K562 (cell line): ENCODE measurements around the gene NFS1. TPM values are rescaled to one million over a fixed set of nuclear protein-coding genes. Genes with fewer than 3 reads are reported as not detected.

Experiments
- NEUROD1 ChIP-seq: fragments of 150-350 bp; IDR thresholded peaks from 2 replicates; pipeline ENCODE4 v1.6.1; 2014; ENCODE audit warnings: borderline replicate concordance, low read length, low read depth; ENCODE audit not compliant: partially characterized antibody
- NRF1 ChIP-seq, 2 experiments: fragments of 450-650 bp; IDR thresholded peaks in 1 of 2; conservative IDR thresholded peaks in 1 of 2; 2 replicates each; pipeline ENCODE4 v1.6.1; 2014; ENCODE audit warnings: mild to moderate bottlenecking in 2 of 2
- RUNX1 ChIP-seq: sonication (generic); IDR thresholded peaks from 2 replicates; pipeline ENCODE4 v1.6.1; 2016; ENCODE audit warnings: antibody characterized with exemption, low read depth
- polyA plus RNA-seq, 8 experiments: library from polyadenylated mRNA; depleted of rRNA in 4 of 8; stranded (reverse) in 5 of 8; unstranded in 3 of 8; fragments of >200 nt; fragmentation: Nextera tagmentation in 2 of 8; fragmentation: Illumina TruSeq in 1 of 8; extraction: Ambion mirVana in 2 of 8; extraction: Trizol in 1 of 8; gene quantifications; 2 replicates each; pipeline versions ENCODE4 v1.2.1 to v1.2.3, GENCODE V29; 2011 to 2014; ENCODE audit warnings: inconsistent platforms in 1 of 8, missing spikeins in 1 of 8
- total RNA-seq, 7 experiments: library from RNA; depleted of rRNA in 6 of 7; stranded (reverse); fragments of >200 nt in 6 of 7; fragmentation: Illumina TruSeq in 2 of 7; extraction: Trizol in 2 of 7; gene quantifications; 2 replicates each; pipeline versions ENCODE4 v1.2.1 to v1.2.3, GENCODE V29; 2011 to 2021; ENCODE audit warnings: low replicate concordance in 1 of 7
- TF ChIP-seq, protein P1 (sequence below): fragments of 250-450 bp; sonication (Bioruptor Pico); IDR thresholded peaks from 2 replicates; pipeline ENCODE4 v1.8.0; 2022; ENCODE audit warnings: moderate library complexity, mild to moderate bottlenecking, inconsistent platforms
- TF ChIP-seq, protein P2 (sequence below): sonication (generic); formaldehyde crosslinking; IDR thresholded peaks from 2 replicates; pipeline ENCODE4 v1.8.1; 2023; ENCODE audit warnings: missing genetic modification reagents, mild to moderate bottlenecking, borderline replicate concordance
- TF ChIP-seq, protein P3 (sequence below): fragments of 200-800 bp; sonication (Bioruptor generic); IDR thresholded peaks from 2 replicates; pipeline ENCODE4 v1.6.1; 2017; ENCODE audit warnings: missing genetic modification characterization, missing compliant biosample characterization

Gene NFS1
- total and polyA plus RNA-seq, 9 of the 15 experiments (the other 6 are each of a cell fraction or from before 2014, with no cell fraction given): 11.5 to 84.8 (median 47.1) TPM

DNA sequence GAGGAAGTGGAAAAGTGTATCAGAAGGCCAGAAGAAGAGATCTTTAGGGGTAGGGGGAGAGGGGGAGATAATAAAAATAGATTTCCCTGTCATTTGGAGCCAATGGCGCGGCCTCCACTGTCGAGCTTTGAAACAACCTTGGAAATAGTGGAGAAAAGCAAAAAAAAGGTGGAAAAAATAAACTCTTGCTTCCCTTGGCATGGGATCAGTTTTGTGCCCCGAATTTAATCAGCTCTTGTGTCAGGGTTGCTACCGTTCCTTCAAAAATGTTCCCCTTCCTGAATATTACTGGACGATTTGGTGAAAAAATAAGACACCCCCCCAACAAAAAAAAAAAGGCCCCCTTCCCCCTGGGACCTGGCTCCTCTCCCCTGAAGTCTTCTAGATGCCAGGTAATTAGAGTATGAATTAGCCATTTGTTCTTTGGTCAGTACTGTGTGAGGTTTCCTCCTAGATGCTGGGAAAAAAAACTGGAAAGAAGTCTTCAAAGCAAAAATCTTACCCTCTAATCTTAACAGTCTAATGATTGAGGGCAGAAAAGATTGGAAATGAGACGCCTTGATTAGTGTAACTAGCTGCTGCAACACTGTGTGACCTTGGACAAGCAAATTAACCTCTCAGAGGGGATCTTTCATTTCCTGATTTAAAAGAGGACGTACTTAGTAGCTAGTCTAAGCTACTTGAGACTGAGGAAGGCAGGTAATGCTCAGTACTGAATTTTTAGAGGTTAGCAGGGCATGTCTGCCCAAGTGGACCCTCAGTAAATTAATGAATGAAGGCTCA is 43.8 kb upstream of the NFS1 start (continued):
- TF ChIP-seq, protein P1, sequence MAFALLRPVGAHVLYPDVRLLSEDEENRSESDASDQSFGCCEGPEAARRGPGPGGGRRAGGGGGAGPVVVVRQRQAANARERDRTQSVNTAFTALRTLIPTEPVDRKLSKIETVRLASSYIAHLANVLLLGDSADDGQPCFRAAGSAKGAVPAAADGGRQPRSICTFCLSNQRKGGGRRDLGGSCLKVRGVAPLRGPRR (CRISPR knock-in tag): 0 out of 2 replicates have a peak, but pooled peaks have one; percentile 20
- TF ChIP-seq, protein P2, sequence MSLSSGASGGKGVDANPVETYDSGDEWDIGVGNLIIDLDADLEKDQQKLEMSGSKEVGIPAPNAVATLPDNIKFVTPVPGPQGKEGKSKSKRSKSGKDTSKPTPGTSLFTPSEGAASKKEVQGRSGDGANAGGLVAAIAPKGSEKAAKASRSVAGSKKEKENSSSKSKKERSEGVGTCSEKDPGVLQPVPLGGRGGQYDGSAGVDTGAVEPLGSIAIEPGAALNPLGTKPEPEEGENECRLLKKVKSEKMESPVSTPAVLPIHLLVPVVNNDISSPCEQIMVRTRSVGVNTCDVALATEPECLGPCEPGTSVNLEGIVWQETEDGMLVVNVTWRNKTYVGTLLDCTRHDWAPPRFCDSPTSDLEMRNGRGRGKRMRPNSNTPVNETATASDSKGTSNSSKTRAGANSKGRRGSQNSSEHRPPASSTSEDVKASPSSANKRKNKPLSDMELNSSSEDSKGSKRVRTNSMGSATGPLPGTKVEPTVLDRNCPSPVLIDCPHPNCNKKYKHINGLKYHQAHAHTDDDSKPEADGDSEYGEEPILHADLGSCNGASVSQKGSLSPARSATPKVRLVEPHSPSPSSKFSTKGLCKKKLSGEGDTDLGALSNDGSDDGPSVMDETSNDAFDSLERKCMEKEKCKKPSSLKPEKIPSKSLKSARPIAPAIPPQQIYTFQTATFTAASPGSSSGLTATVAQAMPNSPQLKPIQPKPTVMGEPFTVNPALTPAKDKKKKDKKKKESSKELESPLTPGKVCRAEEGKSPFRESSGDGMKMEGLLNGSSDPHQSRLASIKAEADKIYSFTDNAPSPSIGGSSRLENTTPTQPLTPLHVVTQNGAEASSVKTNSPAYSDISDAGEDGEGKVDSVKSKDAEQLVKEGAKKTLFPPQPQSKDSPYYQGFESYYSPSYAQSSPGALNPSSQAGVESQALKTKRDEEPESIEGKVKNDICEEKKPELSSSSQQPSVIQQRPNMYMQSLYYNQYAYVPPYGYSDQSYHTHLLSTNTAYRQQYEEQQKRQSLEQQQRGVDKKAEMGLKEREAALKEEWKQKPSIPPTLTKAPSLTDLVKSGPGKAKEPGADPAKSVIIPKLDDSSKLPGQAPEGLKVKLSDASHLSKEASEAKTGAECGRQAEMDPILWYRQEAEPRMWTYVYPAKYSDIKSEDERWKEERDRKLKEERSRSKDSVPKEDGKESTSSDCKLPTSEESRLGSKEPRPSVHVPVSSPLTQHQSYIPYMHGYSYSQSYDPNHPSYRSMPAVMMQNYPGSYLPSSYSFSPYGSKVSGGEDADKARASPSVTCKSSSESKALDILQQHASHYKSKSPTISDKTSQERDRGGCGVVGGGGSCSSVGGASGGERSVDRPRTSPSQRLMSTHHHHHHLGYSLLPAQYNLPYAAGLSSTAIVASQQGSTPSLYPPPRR (CRISPR knock-in tag): no peak
- no peak for TF ChIP-seq NEUROD1
- TF ChIP-seq RUNX1: no peak
- TF ChIP-seq NRF1 (conservative IDR thresholded peaks at IDR 0.05 in 1 of 2, IDR thresholded peaks at IDR 0.05 in 1 of 2): no peak
- TF ChIP-seq, protein P3, sequence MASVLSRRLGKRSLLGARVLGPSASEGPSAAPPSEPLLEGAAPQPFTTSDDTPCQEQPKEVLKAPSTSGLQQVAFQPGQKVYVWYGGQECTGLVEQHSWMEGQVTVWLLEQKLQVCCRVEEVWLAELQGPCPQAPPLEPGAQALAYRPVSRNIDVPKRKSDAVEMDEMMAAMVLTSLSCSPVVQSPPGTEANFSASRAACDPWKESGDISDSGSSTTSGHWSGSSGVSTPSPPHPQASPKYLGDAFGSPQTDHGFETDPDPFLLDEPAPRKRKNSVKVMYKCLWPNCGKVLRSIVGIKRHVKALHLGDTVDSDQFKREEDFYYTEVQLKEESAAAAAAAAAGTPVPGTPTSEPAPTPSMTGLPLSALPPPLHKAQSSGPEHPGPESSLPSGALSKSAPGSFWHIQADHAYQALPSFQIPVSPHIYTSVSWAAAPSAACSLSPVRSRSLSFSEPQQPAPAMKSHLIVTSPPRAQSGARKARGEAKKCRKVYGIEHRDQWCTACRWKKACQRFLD (CRISPR knock-in tag): no peak; the same call in 1 of the 2 replicates
